Loucy (cell line): Measurements from ENCODE around the gene CYTH1.

Source experiments
- H2AFZ ChIP-seq: fragments of 200-600 bp; sonication (generic); 2 replicates; pipeline ENCODE4 v1.6.0; 2016; ENCODE audit warnings: antibody characterized with exemption, mild to moderate bottlenecking, low read length, moderate library complexity
- H3F3A ChIP-seq: fragments of 200-600 bp; 2 replicates; pipeline ENCODE4 v1.6.0; 2016; ENCODE audit warnings: antibody characterized with exemption, low read depth, mild to moderate bottlenecking
- H3K27me3 ChIP-seq: fragments of 200-600 bp; sonication (generic); 2 replicates; pipeline ENCODE4 v1.6.1; 2014; ENCODE audit warnings: low read length, mild to moderate bottlenecking; ENCODE audit not compliant: insufficient read depth, poor library complexity, severe bottlenecking
- H3K36me3 ChIP-seq: fragments of 200-600 bp; sonication (generic); 2 replicates; pipeline ENCODE4 v1.6.1; 2016; ENCODE audit warnings: low read length; ENCODE audit not compliant: insufficient read depth
- H3K4me1 ChIP-seq: fragments of 200-600 bp; sonication (generic); 2 replicates; pipeline ENCODE4 v1.5.1; 2014; ENCODE audit warnings: low read length, mild to moderate bottlenecking; ENCODE audit not compliant: insufficient read depth, poor library complexity, severe bottlenecking
- H3K4me2 ChIP-seq: fragments of 200-600 bp; sonication (generic); 2 replicates; pipeline ENCODE4 v1.6.0; 2014; ENCODE audit warnings: antibody characterized with exemption, low read length, low read depth, mild to moderate bottlenecking; ENCODE audit not compliant: poor library complexity, severe bottlenecking
- H3K4me3 ChIP-seq: fragments of 200-600 bp; sonication (generic); 2 replicates; pipeline ENCODE4 v1.5.1; 2014; ENCODE audit warnings: low read length, mild to moderate bottlenecking, mixed read lengths; ENCODE audit not compliant: poor library complexity, severe bottlenecking
- H3K79me2 ChIP-seq: fragments of 200-600 bp; sonication (generic); 2 replicates; pipeline ENCODE4 v1.6.1; 2014; ENCODE audit warnings: low read length; ENCODE audit not compliant: insufficient read depth
- H3K9ac ChIP-seq: fragments of 200-600 bp; sonication (generic); 2 replicates; pipeline ENCODE4 v1.6.0; 2014; ENCODE audit warnings: mild to moderate bottlenecking, low read depth, low read length, moderate library complexity; ENCODE audit not compliant: poor library complexity, severe bottlenecking
- H3K9me2 ChIP-seq: fragments of 200-600 bp; sonication (generic); replicated peaks from 2 replicates; pipeline ENCODE4 v1.6.1; 2016; ENCODE audit warnings: low read depth, low read length, mixed read lengths
- H3K9me3 ChIP-seq: fragments of 200-600 bp; sonication (generic); 2 replicates; pipeline ENCODE4 v1.6.1; 2014; ENCODE audit warnings: mild to moderate bottlenecking, antibody characterized with exemption, low read length, low read depth; ENCODE audit not compliant: insufficient read depth
- H4K20me1 ChIP-seq: fragments of 200-600 bp; sonication (generic); 2 replicates; pipeline ENCODE4 v1.6.0; 2014; ENCODE audit warnings: antibody characterized with exemption, low read length, mild to moderate bottlenecking; ENCODE audit not compliant: insufficient read depth, poor library complexity, severe bottlenecking
- EZH2phosphoT487 ChIP-seq: fragments of 200-600 bp; IDR thresholded peaks from 2 replicates; pipeline ENCODE4 v1.6.1; 2018; ENCODE audit warnings: antibody characterized with exemption, mild to moderate bottlenecking, moderate library complexity, borderline replicate concordance
- TF ChIP-seq, protein P1 (sequence below): fragments of 200-600 bp; sonication (generic); conservative IDR thresholded peaks from 2 replicates; pipeline ENCODE4 v1.5.1; 2014; ENCODE audit warnings: mild to moderate bottlenecking, antibody characterized with exemption, low read length

The CYTH1 gene

GRCh38 chr17:78800132-78800931 lies 18.3 kb upstream of the CYTH1 start:
- H3K4me1 ChIP-seq: no peaks in the 10 kb centered on the region
- no peak overlapping the region for H3K4me3 ChIP-seq
- no peaks in the 10 kb centered on the region for H3K9me2 ChIP-seq
- no peak overlapping the region for H3K4me2 ChIP-seq
- H2AFZ ChIP-seq: no peak overlapping the region
- no peaks in the 10 kb centered on the region for H3K27me3 ChIP-seq
- no peaks in the 10 kb centered on the region for H3F3A ChIP-seq
- H3K36me3 ChIP-seq: peaks cover 76% of the 10 kb centered on the region
- no peak for TF ChIP-seq EZH2phosphoT487
- TF ChIP-seq, protein P1, sequence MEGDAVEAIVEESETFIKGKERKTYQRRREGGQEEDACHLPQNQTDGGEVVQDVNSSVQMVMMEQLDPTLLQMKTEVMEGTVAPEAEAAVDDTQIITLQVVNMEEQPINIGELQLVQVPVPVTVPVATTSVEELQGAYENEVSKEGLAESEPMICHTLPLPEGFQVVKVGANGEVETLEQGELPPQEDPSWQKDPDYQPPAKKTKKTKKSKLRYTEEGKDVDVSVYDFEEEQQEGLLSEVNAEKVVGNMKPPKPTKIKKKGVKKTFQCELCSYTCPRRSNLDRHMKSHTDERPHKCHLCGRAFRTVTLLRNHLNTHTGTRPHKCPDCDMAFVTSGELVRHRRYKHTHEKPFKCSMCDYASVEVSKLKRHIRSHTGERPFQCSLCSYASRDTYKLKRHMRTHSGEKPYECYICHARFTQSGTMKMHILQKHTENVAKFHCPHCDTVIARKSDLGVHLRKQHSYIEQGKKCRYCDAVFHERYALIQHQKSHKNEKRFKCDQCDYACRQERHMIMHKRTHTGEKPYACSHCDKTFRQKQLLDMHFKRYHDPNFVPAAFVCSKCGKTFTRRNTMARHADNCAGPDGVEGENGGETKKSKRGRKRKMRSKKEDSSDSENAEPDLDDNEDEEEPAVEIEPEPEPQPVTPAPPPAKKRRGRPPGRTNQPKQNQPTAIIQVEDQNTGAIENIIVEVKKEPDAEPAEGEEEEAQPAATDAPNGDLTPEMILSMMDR: no peak
- H4K20me1 ChIP-seq: peaks cover 4% of the 10 kb centered on the region
- no peaks in the 10 kb centered on the region for H3K9me3 ChIP-seq
- H3K79me2 ChIP-seq: peaks cover 4% of the 10 kb centered on the region; the same call in 1 of the 2 replicates
- H3K9ac ChIP-seq: no peak overlapping the region

- H4K20me1 ChIP-seq: peaks cover 4% of the 10 kb centered on the region
- no peak for TF ChIP-seq EZH2phosphoT487
- TF ChIP-seq, protein P1: peak; percentile 61
- H3K4me2 ChIP-seq: no peak overlapping the region
- no peak overlapping the region for H3K9ac ChIP-seq
- H3K4me1 ChIP-seq: no peaks in the 10 kb centered on the region
- no peaks in the 10 kb centered on the region for H3K27me3 ChIP-seq
- no peaks in the 10 kb centered on the region for H3F3A ChIP-seq
- H3K36me3 ChIP-seq: peaks cover 72% of the 10 kb centered on the region; the same call in 1 of the 2 replicates
- H2AFZ ChIP-seq: no peak overlapping the region
- peaks cover 4% of the 10 kb centered on the region; the same call in 1 of the 2 replicates for H3K79me2 ChIP-seq
- H3K4me3 ChIP-seq: no peak overlapping the region
- no peaks in the 10 kb centered on the region for H3K9me3 ChIP-seq
- H3K9me2 ChIP-seq: no peaks in the 10 kb centered on the region
Observed at GRCh38 chr17:78798695-78799559, 16.9 kb upstream of the CYTH1 start.

GRCh38 chr17:78797691-78798585 lies 15.9 kb upstream of the CYTH1 start:
- H3K36me3 ChIP-seq: peaks cover 62% of the 10 kb centered on the region; the same call in 1 of the 2 replicates
- no peak overlapping the region for H3K4me2 ChIP-seq
- peaks cover 4% of the 10 kb centered on the region; the same call in 1 of the 2 replicates for H3K79me2 ChIP-seq
- TF ChIP-seq EZH2phosphoT487: no peak
- TF ChIP-seq, protein P1: no peak
- H3K4me3 ChIP-seq: no peak overlapping the region
- no peaks in the 10 kb centered on the region for H3K9me2 ChIP-seq
- no peaks in the 10 kb centered on the region for H3K9me3 ChIP-seq
- no peaks in the 10 kb centered on the region for H3K4me1 ChIP-seq
- H3F3A ChIP-seq: no peaks in the 10 kb centered on the region
- peaks cover 4% of the 10 kb centered on the region for H4K20me1 ChIP-seq
- no peaks in the 10 kb centered on the region for H3K27me3 ChIP-seq
- H2AFZ ChIP-seq: no peak overlapping the region
- H3K9ac ChIP-seq: no peak overlapping the region
